Brain microvascular endothelial cell (primary cell): Measurements from ENCODE around the gene CAMSAP3.
"Not testable (repeated sequence)": the region's sequence is repeated elsewhere in the genome, so short reads cannot be mapped to it uniquely, and the experiment has no call there.

Experiments
- DNase-seq: peaks from one replicate; pipeline ENCODE4 v3.0.0-alpha.2; 2020
- H3K27ac ChIP-seq: fragments of 250-450 bp; sonication (Bioruptor Pico); 2 replicates; pipeline ENCODE4 v1.5.1; 2020; ENCODE audit warnings: mild to moderate bottlenecking, moderate library complexity
- H3K27me3 ChIP-seq: fragments of 250-450 bp; sonication (Bioruptor Pico); replicated peaks from 2 replicates; pipeline ENCODE4 v1.5.1; 2020; ENCODE audit warnings: mild to moderate bottlenecking
- H3K36me3 ChIP-seq: fragments of 250-450 bp; sonication (Bioruptor Pico); replicated peaks from 2 replicates; pipeline ENCODE4 v1.5.1; 2020; ENCODE audit warnings: mild to moderate bottlenecking
- H3K4me3 ChIP-seq: 2 replicates; pipeline ENCODE4 v1.5.1; 2011; ENCODE audit warnings: low read depth, mild to moderate bottlenecking, control low read depth, low read length, moderate library complexity
- CTCF ChIP-seq: IDR thresholded peaks from 2 replicates; pipeline ENCODE4 v1.5.1; 2011; ENCODE audit warnings: low read depth, mild to moderate bottlenecking, moderate library complexity, low read length, control low read depth, inconsistent platforms; ENCODE audit errors: missing control alignments
- in situ Hi-C: cut with HindIII; loops from 2 replicates; pipeline ENCODE4 v1.10.0; 2017; ENCODE audit warnings: low sequenced_read_pairs, low pct_ligation_motif_present

CAMSAP3 gene

GRCh38 chr19:7564866-7565265 is 30.8 kb upstream of the CAMSAP3 start:
- in situ Hi-C loops: no loop called here
- TF ChIP-seq CTCF: no peak
- Histone ChIP-seq H3K27me3 (no peaks in the 10 kb centered on the region), H3K27ac (no peak overlapping the region), H3K4me3 (no peak overlapping the region), H3K36me3 (peaks cover 13% of the 10 kb centered on the region)
- no peak for DNase-seq

GRCh38 chr19:7565332-7565731 is 30.3 kb upstream of the CAMSAP3 start:
- H3K27ac ChIP-seq: no peak overlapping the region
- DNase-seq: no peak
- no peaks in the 10 kb centered on the region for H3K27me3 ChIP-seq
- H3K36me3 ChIP-seq: peaks cover 10% of the 10 kb centered on the region
- in situ Hi-C loops: no loop called here
- H3K4me3 ChIP-seq: no peak overlapping the region
- no peak for TF ChIP-seq CTCF

- Histone ChIP-seq H3K27ac (no peak overlapping the region), H3K27me3 (no peaks in the 10 kb centered on the region), H3K4me3 (no peak overlapping the region), H3K36me3 (no peaks in the 10 kb centered on the region)
- in situ Hi-C loops: no loop called here
- DNase-seq: no peak
- no peak for TF ChIP-seq CTCF
These were observed 24.9 kb upstream of the CAMSAP3 start for GRCh38 chr19:7570761-7571160.

- H3K36me3 ChIP-seq: no peaks in the 10 kb centered on the region
- H3K27ac ChIP-seq: no peak overlapping the region
- no peak for TF ChIP-seq CTCF
- no peaks in the 10 kb centered on the region for H3K27me3 ChIP-seq
- DNase-seq: peak; percentile 17
- in situ Hi-C loops: no loop called here
- no peak overlapping the region for H3K4me3 ChIP-seq
These were observed 20.1 kb upstream of the CAMSAP3 start for GRCh38 chr19:7575434-7576040.

- H3K27ac ChIP-seq, in situ Hi-C loops, H3K36me3 ChIP-seq, H3K27me3 ChIP-seq, H3K4me3 ChIP-seq, DNase-seq: not testable (repeated sequence)
These were observed 18.2 kb upstream of the CAMSAP3 start for GRCh38 chr19:7577422-7577821.

- no peak for DNase-seq
- no peak overlapping the region for H3K4me3 ChIP-seq
- no peak for TF ChIP-seq CTCF
- in situ Hi-C loops: no loop called here
- H3K36me3 ChIP-seq: no peaks in the 10 kb centered on the region
- H3K27ac ChIP-seq: no peak overlapping the region
- no peaks in the 10 kb centered on the region for H3K27me3 ChIP-seq
These were observed 17.5 kb upstream of the CAMSAP3 start for GRCh38 chr19:7578127-7578526.
